Ascending aorta (tissue), 2 donors: ENCODE results near the gene WNT9A. TPM values are rescaled to one million over a fixed set of nuclear protein-coding genes. Genes with fewer than 3 reads are reported as not detected.
A peak's percentile ranks its signal among the peaks of the same experiment; 100 is the strongest.

Experiments used
- DNase-seq, 2 donors: peaks; one replicate each; pipeline ENCODE4 v3.0.0-alpha.2; 2019; ENCODE audit warnings: low spot score in 2 of 2
- H3K27ac ChIP-seq, 2 donors: fragments of 200-600 bp; sonication (generic); one replicate each; pipeline ENCODE4 v1.5.1; 2016 to 2017; ENCODE audit warnings: mild to moderate bottlenecking in 1 of 2
- H3K27me3 ChIP-seq: fragments of 200-600 bp; sonication (generic); one replicate; pipeline ENCODE4 v1.5.1; 2017
- H3K36me3 ChIP-seq, 2 donors: fragments of 200-600 bp; sonication (generic); one replicate each; pipeline ENCODE4 v1.5.1; 2016
- H3K4me1 ChIP-seq, 2 donors: fragments of 200-600 bp; sonication (generic); one replicate each; pipeline ENCODE4 v1.5.1; 2016 to 2017; ENCODE audit warnings: mild to moderate bottlenecking in 1 of 2
- H3K4me3 ChIP-seq, 2 donors: fragments of 200-600 bp; sonication (generic); one replicate each; pipeline ENCODE4 v1.5.1; 2016 to 2017; ENCODE audit warnings: mild to moderate bottlenecking in 1 of 2
- H3K9me3 ChIP-seq, 2 donors: fragments of 200-600 bp; sonication (generic); one replicate each; pipeline ENCODE4 v1.5.1; 2016
- intact Hi-C: fragments of 100-400 bp; cut with DNase I; formaldehyde crosslinking; loops from one replicate; pipeline ENCODE4 v1.15.1; 2023
- total RNA-seq: library from RNA; depleted of rRNA; stranded (reverse); fragments of >200 nt; gene quantifications from one replicate; pipeline ENCODE4 v1.1.0, GENCODE V29; 2016
- TF ChIP-seq, protein P1 (sequence below), 3 experiments: fragments of 200-600 bp in 2 of 3; fragments of 450-650 bp in 1 of 3; sonication (generic) in 2 of 3; IDR thresholded peaks; one replicate each; pipeline ENCODE4 v1.5.1; 2016 to 2019; ENCODE audit warnings: antibody characterized with exemption in 3 of 3, mild to moderate bottlenecking in 1 of 3, moderate library complexity in 1 of 3

Gene WNT9A
- total RNA-seq, 1 donor from 2014 or later, result 0.96 TPM

DNA sequence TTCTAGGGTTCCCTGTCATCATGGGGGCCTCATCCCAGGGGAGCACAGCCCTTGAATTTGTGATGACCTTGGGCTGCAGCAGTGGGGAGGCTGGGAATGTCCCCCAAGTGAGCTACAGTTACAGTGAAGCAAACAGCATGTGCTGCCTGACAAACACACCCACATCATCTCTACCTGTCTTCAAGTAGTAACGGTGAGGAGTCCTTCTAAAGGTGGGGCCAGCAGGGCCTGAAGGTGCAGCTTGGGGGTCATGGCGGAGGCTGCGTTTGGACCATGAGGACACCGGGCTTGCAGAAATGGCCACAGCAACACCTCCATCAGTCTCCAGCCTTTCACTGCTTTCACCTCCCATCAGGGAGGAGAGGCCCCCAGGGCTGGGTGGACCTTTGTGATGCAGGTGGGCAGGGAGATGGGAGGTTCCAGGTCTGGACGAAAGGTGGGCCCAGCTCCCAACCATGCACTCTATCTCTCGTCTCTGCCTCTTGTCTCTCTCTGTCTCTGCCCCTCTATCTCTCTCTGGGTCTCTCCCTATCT is 55.7 kb downstream of the WNT9A start:
- Histone ChIP-seq H3K27ac (no peak overlapping the region), H3K9me3 (no peaks in the 10 kb centered on the region), H3K4me1 (peaks cover 0 to 4% of the 10 kb centered on the region in 2 donors), H3K4me3 (no peak overlapping the region), H3K27me3 (peaks cover 3% of the 10 kb centered on the region), H3K36me3 (no peaks in the 10 kb centered on the region)
- TF ChIP-seq, protein P1, sequence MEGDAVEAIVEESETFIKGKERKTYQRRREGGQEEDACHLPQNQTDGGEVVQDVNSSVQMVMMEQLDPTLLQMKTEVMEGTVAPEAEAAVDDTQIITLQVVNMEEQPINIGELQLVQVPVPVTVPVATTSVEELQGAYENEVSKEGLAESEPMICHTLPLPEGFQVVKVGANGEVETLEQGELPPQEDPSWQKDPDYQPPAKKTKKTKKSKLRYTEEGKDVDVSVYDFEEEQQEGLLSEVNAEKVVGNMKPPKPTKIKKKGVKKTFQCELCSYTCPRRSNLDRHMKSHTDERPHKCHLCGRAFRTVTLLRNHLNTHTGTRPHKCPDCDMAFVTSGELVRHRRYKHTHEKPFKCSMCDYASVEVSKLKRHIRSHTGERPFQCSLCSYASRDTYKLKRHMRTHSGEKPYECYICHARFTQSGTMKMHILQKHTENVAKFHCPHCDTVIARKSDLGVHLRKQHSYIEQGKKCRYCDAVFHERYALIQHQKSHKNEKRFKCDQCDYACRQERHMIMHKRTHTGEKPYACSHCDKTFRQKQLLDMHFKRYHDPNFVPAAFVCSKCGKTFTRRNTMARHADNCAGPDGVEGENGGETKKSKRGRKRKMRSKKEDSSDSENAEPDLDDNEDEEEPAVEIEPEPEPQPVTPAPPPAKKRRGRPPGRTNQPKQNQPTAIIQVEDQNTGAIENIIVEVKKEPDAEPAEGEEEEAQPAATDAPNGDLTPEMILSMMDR (IDR thresholded peaks at IDR 0.05), result no peak
- no peak for DNase-seq
- intact Hi-C loops, result no loop called here

DNA sequence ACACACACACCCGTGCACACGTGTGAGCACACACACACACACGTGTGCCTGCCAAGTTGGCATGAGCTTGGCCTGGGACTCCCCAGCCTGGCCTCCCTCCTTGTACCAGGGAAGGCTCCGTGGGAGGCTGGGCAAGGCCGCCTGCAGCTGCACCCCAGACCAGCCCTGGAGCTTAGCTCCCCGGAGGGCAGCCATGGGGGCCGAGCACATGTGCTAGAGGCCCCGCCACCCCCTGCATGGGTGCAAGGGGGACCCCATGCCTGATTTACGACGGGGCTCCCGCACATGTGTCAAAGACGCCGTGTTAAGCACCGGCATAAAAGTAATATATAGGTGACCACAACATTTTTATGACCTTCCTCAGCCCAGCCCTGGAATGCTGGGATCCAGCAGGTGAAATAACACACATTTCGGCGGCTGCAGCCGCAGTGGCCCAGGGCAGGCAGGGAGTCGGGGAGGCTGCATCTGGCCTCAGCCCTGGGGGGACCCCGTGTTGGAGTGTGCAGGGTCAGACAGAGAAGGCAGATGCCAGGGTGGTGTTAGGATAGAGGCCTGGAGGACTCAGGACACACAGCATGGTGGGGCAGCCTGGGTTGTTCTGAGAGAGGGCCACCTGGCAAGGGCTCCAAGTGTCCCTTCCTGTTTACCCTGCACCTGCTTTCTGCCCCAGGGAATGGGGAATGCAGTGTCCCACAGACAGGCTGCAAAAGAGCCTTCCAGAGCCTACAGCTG is 56.3 kb downstream of the WNT9A start:
- peaks cover 3 to 7% of the 10 kb centered on the region in 2 donors for H3K4me1 ChIP-seq
- no peaks in the 10 kb centered on the region for H3K36me3 ChIP-seq
- TF ChIP-seq, protein P1 (IDR thresholded peaks at IDR 0.05), result no peak
- no peak overlapping the region for H3K27ac ChIP-seq
- intact Hi-C loops, result no loop called here
- peaks cover 3% of the 10 kb centered on the region for H3K27me3 ChIP-seq
- no peaks in the 10 kb centered on the region for H3K9me3 ChIP-seq
- no peak overlapping the region for H3K4me3 ChIP-seq
- peak in 1 of 2 donors; percentile 48 for DNase-seq

DNA sequence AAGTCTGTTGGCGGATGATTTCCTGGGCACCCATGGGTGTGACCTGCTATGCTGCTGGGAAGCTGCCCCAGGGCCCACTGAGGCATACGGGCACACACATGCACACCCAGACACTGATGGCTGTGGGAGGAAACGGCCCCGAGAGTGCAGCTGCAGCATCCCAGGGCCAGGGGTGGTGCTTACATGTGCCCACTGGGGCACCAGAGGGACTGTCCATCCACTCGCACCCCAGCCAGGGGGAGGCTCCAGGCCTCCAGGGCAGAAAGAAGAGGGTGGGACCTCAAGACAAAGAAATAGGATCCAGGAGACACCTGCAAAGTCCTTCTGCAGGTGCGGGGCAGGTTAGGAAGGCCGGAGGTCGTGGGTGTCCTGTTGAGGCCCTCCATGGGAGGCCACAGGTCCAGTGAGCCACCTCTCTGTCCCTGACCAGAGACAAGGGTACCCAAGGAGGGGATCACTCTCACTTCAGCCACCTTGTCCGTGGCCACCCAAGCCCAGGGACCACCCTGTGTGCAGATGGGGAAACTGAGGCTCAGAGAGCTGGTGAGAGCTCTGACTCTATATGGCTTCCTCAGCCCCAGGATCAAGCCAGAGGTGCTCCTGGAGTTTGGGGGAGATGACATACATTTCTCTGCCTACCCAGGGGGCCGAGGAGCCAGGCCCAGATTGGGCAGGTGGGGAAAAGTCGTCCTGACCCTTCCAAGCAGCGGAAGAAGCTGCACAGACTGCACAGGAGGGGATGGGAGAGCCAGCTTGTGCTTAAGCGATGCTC is 57.1 kb downstream of the WNT9A start:
- Histone ChIP-seq H3K36me3 (no peaks in the 10 kb centered on the region), H3K4me1 (peaks cover 7 to 9% of the 10 kb centered on the region in 2 donors), H3K27me3 (peaks cover 3% of the 10 kb centered on the region), H3K4me3 (no peak overlapping the region), H3K9me3 (no peaks in the 10 kb centered on the region), H3K27ac (no peak overlapping the region)
- peak in 1 of 2 donors; percentile 60 for DNase-seq
- TF ChIP-seq, protein P1 (IDR thresholded peaks at IDR 0.05), result no peak
- intact Hi-C loops, result no loop called here

DNA sequence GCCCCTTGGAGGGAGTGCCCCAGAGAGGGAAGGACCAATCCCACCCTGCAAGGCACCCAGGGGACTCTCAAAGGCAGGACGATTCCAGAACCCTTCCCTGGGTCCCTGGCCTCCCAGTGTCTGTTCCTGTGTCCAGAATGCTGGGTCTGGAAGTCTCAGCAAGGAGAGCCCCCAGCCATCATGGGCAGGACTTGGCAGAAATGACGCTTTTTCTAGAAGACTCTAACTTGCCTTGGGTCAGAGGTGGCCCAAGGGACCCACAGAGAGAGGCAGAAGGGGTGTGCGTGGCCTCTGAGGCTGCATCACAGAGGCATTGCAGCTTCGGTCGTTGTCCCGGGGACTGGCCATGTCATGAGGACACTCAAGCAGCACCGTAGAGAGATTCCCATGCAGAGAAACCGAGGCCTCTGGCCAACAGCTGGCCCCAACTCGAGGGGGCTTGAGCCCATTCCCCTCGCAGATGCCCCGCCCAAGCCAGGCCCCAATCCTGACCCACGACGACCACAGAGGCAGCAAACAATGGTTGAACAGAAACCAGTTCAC is 57.8 kb downstream of the WNT9A start:
- Histone ChIP-seq H3K36me3 (no peaks in the 10 kb centered on the region), H3K27me3 (peaks cover 3% of the 10 kb centered on the region), H3K4me3 (no peak overlapping the region), H3K9me3 (no peaks in the 10 kb centered on the region), H3K4me1 (peaks cover 7 to 12% of the 10 kb centered on the region in 2 donors), H3K27ac (no peak overlapping the region)
- TF ChIP-seq, protein P1 (IDR thresholded peaks at IDR 0.05), result no peak
- intact Hi-C loops, result no loop called here
- DNase-seq, result peak in 1 of 2 donors; percentile 59

DNA sequence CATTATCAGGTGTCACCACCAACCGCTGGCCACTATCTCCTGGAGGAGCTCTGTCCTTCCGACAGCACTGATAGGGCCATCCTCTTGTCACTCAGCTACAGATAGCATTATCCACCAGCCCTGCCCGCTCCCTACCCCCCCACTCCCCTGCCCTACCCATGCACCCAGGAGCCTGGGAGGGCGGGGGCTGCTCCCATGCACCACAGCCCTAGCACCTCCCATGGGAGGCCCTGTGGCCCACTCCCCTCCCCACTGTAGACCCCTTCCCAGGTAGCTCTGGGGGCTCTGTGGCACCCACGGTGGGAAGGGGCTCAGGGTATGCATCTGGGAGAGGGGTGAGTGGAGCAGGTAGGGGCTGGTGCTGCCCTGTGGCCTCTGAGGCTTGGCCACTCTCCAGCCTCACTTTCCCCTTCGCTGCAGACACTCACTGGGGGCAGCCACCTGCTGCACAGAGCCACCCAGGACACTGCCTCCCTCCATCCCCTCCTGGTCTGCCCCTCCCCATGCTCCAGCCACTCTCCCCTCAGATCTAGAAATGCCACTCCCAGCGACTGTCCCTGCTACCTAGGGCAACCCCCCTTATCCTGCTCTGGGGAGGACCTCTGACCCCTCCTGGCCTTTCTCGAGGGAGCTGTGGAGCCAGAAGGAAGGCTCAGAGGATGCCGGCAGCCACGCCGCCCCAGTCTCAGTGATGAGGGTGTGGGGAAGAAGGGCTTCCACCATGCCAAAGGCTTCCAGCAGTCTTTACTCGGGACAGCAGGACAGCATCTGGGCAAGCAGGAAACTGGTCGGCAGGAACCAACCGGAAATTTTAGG is 58.5 kb downstream of the WNT9A start:
- H3K9me3 ChIP-seq, result no peaks in the 10 kb centered on the region
- H3K4me3 ChIP-seq, result no peak overlapping the region
- no peaks in the 10 kb centered on the region for H3K36me3 ChIP-seq
- H3K27ac ChIP-seq, result no peak overlapping the region
- TF ChIP-seq, protein P1 (IDR thresholded peaks at IDR 0.05), result no peak
- peaks cover 3% of the 10 kb centered on the region for H3K27me3 ChIP-seq
- peaks cover 7 to 12% of the 10 kb centered on the region in 2 donors for H3K4me1 ChIP-seq
- intact Hi-C loops, result no loop called here
- peak in 1 of 2 donors; percentile 56 for DNase-seq
